Liver (tissue), 9 donors: ENCODE results near the gene CELF2. TPM values are rescaled to one million over a fixed set of nuclear protein-coding genes. Genes with fewer than 3 reads are reported as not detected.
A peak's percentile ranks its signal among the peaks of the same experiment; 100 is the strongest.

ENCODE experiments used
- DNase-seq: peaks from one replicate; pipeline ENCODE4 v3.0.0-alpha.2; 2017; ENCODE audit warnings: low spot score
- H3K27ac ChIP-seq, 2 donors: one replicate each; pipeline ENCODE4 v1.7.0; 2013; ENCODE audit warnings: inconsistent platforms in 2 of 2, low read length in 2 of 2, control low read depth in 1 of 2, low read depth in 1 of 2, mild to moderate bottlenecking in 1 of 2
- H3K27me3 ChIP-seq, 4 donors: one replicate each; pipeline versions ENCODE4 v1.6.1 to v1.7.0; 2013; ENCODE audit warnings: low read length in 3 of 4, inconsistent platforms in 1 of 4, mild to moderate bottlenecking in 1 of 4, moderate library complexity in 1 of 4; ENCODE audit not compliant: control insufficient read depth in 4 of 4, insufficient read depth in 4 of 4
- H3K36me3 ChIP-seq, 4 donors: one replicate each; pipeline versions ENCODE4 v1.6.1 to v1.7.0; 2013; ENCODE audit warnings: low read length in 3 of 4, mild to moderate bottlenecking in 3 of 4, low read depth in 1 of 4, moderate library complexity in 1 of 4; ENCODE audit not compliant: control insufficient read depth in 4 of 4, insufficient read depth in 3 of 4
- H3K4me1 ChIP-seq, 4 donors: one replicate each; pipeline versions ENCODE4 v1.6.1 to v1.7.0; 2013; ENCODE audit warnings: low read length in 3 of 4, mild to moderate bottlenecking in 3 of 4, moderate library complexity in 1 of 4; ENCODE audit not compliant: control insufficient read depth in 4 of 4, insufficient read depth in 4 of 4
- H3K4me3 ChIP-seq, 3 donors: one replicate each; pipeline versions ENCODE4 v1.6.1 to v1.7.0; 2013; ENCODE audit warnings: low read length in 3 of 3, control low read depth in 1 of 3, low read depth in 1 of 3, mild to moderate bottlenecking in 1 of 3
- H3K9ac ChIP-seq, 2 donors: one replicate each; pipeline ENCODE4 v1.7.0; 2013; ENCODE audit warnings: low read length in 2 of 2, mild to moderate bottlenecking in 2 of 2, moderate library complexity in 2 of 2, control low read depth in 1 of 2, low read depth in 1 of 2
- H3K9me3 ChIP-seq, 4 donors: one replicate each; pipeline versions ENCODE4 v1.6.1 to v1.7.0; 2013; ENCODE audit warnings: low read length in 3 of 4; ENCODE audit not compliant: control insufficient read depth in 4 of 4
- ATF3 ChIP-seq: IDR thresholded peaks from 2 replicates; pipeline ENCODE4 v1.6.1; 2016; ENCODE audit warnings: antibody characterized with exemption
- CTCF ChIP-seq: fragments of 150-350 bp; IDR thresholded peaks from 2 replicates; pipeline ENCODE4 v1.5.1; 2017; ENCODE audit warnings: improper control_type of control experiment, low read depth, low read length; ENCODE audit not compliant: missing input control
- EGR1 ChIP-seq, 2 donors: IDR thresholded peaks; 2 replicates each; pipeline ENCODE4 v1.6.1; 2016 to 2018; ENCODE audit warnings: antibody characterized with exemption in 2 of 2, low read depth in 2 of 2
- FOXA2 ChIP-seq: IDR thresholded peaks from 2 replicates; pipeline ENCODE4 v1.6.1; 2016; ENCODE audit warnings: antibody characterized with exemption
- GABPA ChIP-seq, 2 donors: IDR thresholded peaks in 1 of 2; conservative IDR thresholded peaks in 1 of 2; 2 replicates each; pipeline ENCODE4 v1.6.1; 2016; ENCODE audit warnings: antibody characterized with exemption in 2 of 2, mild to moderate bottlenecking in 1 of 2, moderate library complexity in 1 of 2
- HNF4A ChIP-seq, 2 donors: conservative IDR thresholded peaks; 2 replicates each; pipeline ENCODE4 v1.6.1; 2016; ENCODE audit warnings: antibody characterized with exemption in 2 of 2, mild to moderate bottlenecking in 2 of 2
- HNF4G ChIP-seq: IDR thresholded peaks from 2 replicates; pipeline ENCODE4 v1.6.1; 2016; ENCODE audit warnings: antibody characterized with exemption
- JUND ChIP-seq, 2 donors: IDR thresholded peaks; 2 replicates each; pipeline ENCODE4 v1.6.1; 2016; ENCODE audit warnings: antibody characterized with exemption in 2 of 2
- NR2F2 ChIP-seq: IDR thresholded peaks from 2 replicates; pipeline ENCODE4 v1.6.1; 2016; ENCODE audit warnings: antibody characterized with exemption
- RAD21 ChIP-seq, 2 donors: IDR thresholded peaks; 2 replicates each; pipeline ENCODE4 v1.6.1; 2016; ENCODE audit warnings: antibody characterized with exemption in 2 of 2, mild to moderate bottlenecking in 2 of 2
- RXRA ChIP-seq, 2 donors: IDR thresholded peaks; 2 replicates each; pipeline ENCODE4 v1.6.1; 2017 to 2018; ENCODE audit warnings: antibody characterized with exemption in 2 of 2, mild to moderate bottlenecking in 1 of 2
- SP1 ChIP-seq: IDR thresholded peaks from 2 replicates; pipeline ENCODE4 v1.6.1; 2018; ENCODE audit warnings: antibody characterized with exemption, mild to moderate bottlenecking
- TAF1 ChIP-seq: conservative IDR thresholded peaks from 2 replicates; pipeline ENCODE4 v1.6.1; 2016; ENCODE audit warnings: antibody characterized with exemption, mild to moderate bottlenecking
- YY1 ChIP-seq: IDR thresholded peaks from 2 replicates; pipeline ENCODE4 v1.6.1; 2016; ENCODE audit warnings: antibody characterized with exemption, mild to moderate bottlenecking
- ZBTB33 ChIP-seq: IDR thresholded peaks from 2 replicates; pipeline ENCODE4 v1.6.1; 2016; ENCODE audit warnings: antibody characterized with exemption
- WGBS: extraction: QIAGEN DNeasy Blood & Tissue Kit; methylation state at CpG from one replicate; pipeline ENCODE4 v1.1.7; 2013; 5-methylcytosine and 5-hydroxymethylcytosine counted together
- polyA plus RNA-seq, 2 donors: library from polyadenylated mRNA; stranded (reverse) in 1 of 2; unstranded in 1 of 2; fragments of 200-250 nt in 1 of 2; fragments of >200 nt in 1 of 2; fragmentation: Nextera tagmentation in 1 of 2; extraction: Ambion mirVana in 1 of 2; gene quantifications; one replicate each; pipeline versions ENCODE4 v1.2.1 to v1.2.3, GENCODE V29; 2013 to 2015
- total RNA-seq, 2 donors: library from RNA; depleted of rRNA; stranded (reverse); fragments of >200 nt; gene quantifications; one replicate each; pipeline ENCODE4 v1.2.3, GENCODE V29; 2014
- donor health status: healthy.
- donor health status: healthy.
- donor health status: healthy.
- donor health status: healthy.
- donor health status: healthy.

CELF2 gene
- total and polyA plus RNA-seq, 4 donors = 1.4 to 8.5 (median 5.6) TPM

GRCh38 chr10:11143242-11143641, 125.6 kb downstream of the CELF2 start:
- no peak for DNase-seq
- no peaks in the 10 kb centered on the region for H3K36me3 ChIP-seq
- H3K27ac ChIP-seq = no peak overlapping the region
- H3K27me3 ChIP-seq = no peaks in the 10 kb centered on the region
- H3K4me3 ChIP-seq = no peak overlapping the region
- TF ChIP-seq ATF3 (no peak), RAD21 (IDR thresholded peaks at IDR 0.05) (no peak), GABPA (IDR thresholded peaks at IDR 0.05 in 1 of 2, conservative IDR thresholded peaks at IDR 0.05 in 1 of 2) (no peak), RXRA (IDR thresholded peaks at IDR 0.05) (no peak), NR2F2 (no peak), JUND (IDR thresholded peaks at IDR 0.05) (no peak)
- peaks cover 0 to 4% (median 0%) of the 10 kb centered on the region in 4 donors for H3K4me1 ChIP-seq
- WGBS = 70% methylated on average over 5 of the region's 5 CpGs
- no peaks in the 10 kb centered on the region for H3K9me3 ChIP-seq
- H3K9ac ChIP-seq = no peak overlapping the region

- Histone ChIP-seq H3K9ac (no peak overlapping the region), H3K4me1 (peaks cover 0 to 4% (median 0%) of the 10 kb centered on the region in 4 donors), H3K4me3 (no peak overlapping the region), H3K27me3 (no peaks in the 10 kb centered on the region), H3K9me3 (no peaks in the 10 kb centered on the region), H3K27ac (no peak overlapping the region), H3K36me3 (no peaks in the 10 kb centered on the region)
- WGBS = 72% methylated on average over 11 of the region's 11 CpGs
- TF ChIP-seq YY1 (no peak), GABPA (IDR thresholded peaks at IDR 0.05 in 1 of 2, conservative IDR thresholded peaks at IDR 0.05 in 1 of 2) (no peak)
- DNase-seq = no peak
Observed at GRCh38 chr10:11144626-11145494, 127.2 kb downstream of the CELF2 start.

- no peak for DNase-seq
- Histone ChIP-seq H3K27me3 (no peaks in the 10 kb centered on the region), H3K36me3 (no peaks in the 10 kb centered on the region), H3K27ac (no peak overlapping the region), H3K4me3 (no peak overlapping the region), H3K4me1 (peaks cover 0 to 4% (median 0%) of the 10 kb centered on the region in 4 donors), H3K9me3 (no peaks in the 10 kb centered on the region), H3K9ac (no peak overlapping the region)
- 41% methylated on average over 3 of the region's 3 CpGs for WGBS
- TF ChIP-seq HNF4G (no peak), RAD21 (IDR thresholded peaks at IDR 0.05) (no peak), EGR1 (IDR thresholded peaks at IDR 0.05; ENCODE audit: low read depth in 2 of 2) (no peak), GABPA (IDR thresholded peaks at IDR 0.05 in 1 of 2, conservative IDR thresholded peaks at IDR 0.05 in 1 of 2) (peak in 1 of 2 donors; percentile 42), JUND (IDR thresholded peaks at IDR 0.05) (no peak), TAF1 (no peak)
Observed at GRCh38 chr10:11145495-11145855, 127.8 kb downstream of the CELF2 start.

- no peak overlapping the region for H3K9ac ChIP-seq
- no peaks in the 10 kb centered on the region for H3K36me3 ChIP-seq
- 45% methylated on average over 6 of the region's 6 CpGs for WGBS
- DNase-seq = no peak
- H3K4me3 ChIP-seq = no peak overlapping the region
- no peaks in the 10 kb centered on the region for H3K9me3 ChIP-seq
- H3K27ac ChIP-seq = no peak overlapping the region
- H3K27me3 ChIP-seq = no peaks in the 10 kb centered on the region
- H3K4me1 ChIP-seq = peaks cover 0 to 4% (median 0%) of the 10 kb centered on the region in 4 donors
- TF ChIP-seq ATF3 (no peak), JUND (IDR thresholded peaks at IDR 0.05) (no peak), EGR1 (IDR thresholded peaks at IDR 0.05; ENCODE audit: low read depth in 2 of 2) (no peak), HNF4A (conservative IDR thresholded peaks at IDR 0.05) (no peak), ZBTB33 (no peak), RAD21 (IDR thresholded peaks at IDR 0.05) (no peak), NR2F2 (no peak), SP1 (no peak), YY1 (no peak), CTCF (no peak), FOXA2 (no peak), GABPA (IDR thresholded peaks at IDR 0.05 in 1 of 2, conservative IDR thresholded peaks at IDR 0.05 in 1 of 2) (no peak), HNF4G (no peak)
Observed at GRCh38 chr10:11146402-11147171, 128.9 kb downstream of the CELF2 start.
